HG02885 (cell line): ENCODE results near the gene SULT2A1.
"Not testable (repeated sequence)": the region's sequence is repeated elsewhere in the genome, so short reads cannot be mapped to it uniquely, and the experiment has no call there.

Experiments
- ATAC-seq: cut with Tn5 transposase; IDR thresholded peaks from one replicate; pipeline ENCODE4 v1.9.1; 2021; ENCODE audit warnings: mild to moderate bottlenecking; ENCODE audit not compliant: unreplicated experiment, poor library complexity

The SULT2A1 gene

GRCh38 chr19:47861630-47862029 is 24.5 kb downstream of the SULT2A1 start:
- ATAC-seq = no peak

DNA sequence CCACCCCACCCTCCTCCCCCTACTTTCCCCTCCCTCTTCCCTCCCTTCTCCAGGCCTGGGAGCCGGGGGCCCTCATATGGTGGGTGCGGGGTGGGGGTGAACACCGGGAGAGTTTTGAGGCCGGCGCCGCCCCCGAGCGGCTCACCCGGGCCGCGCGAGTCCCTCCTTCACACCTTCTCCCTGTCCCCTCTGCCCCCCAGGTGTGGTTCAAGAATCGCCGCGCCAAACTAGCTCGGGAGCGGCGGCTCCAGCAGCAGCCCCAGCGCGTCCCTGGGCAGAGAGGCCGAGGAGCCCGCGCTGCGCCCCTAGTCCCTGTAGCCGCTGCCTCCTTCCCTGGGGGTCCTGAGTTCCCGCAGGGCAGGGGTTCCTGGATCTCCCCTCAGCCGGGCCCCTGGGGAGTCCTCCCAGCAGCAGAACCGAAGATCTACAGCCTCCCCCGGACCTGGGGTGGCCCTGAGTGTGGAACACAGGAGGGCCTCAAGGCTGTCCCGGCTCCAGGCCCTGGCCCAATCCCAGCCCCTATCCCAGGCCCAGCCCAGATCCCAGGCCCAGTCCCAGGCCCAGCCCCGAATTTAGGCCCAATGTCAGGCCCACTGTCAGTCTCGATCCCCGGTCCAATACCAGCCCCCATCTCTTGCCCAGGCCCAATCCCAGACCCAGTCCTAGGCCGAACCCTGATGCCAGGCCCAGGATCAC is 25.4 kb downstream of the SULT2A1 start:
- ATAC-seq = no peak

DNA sequence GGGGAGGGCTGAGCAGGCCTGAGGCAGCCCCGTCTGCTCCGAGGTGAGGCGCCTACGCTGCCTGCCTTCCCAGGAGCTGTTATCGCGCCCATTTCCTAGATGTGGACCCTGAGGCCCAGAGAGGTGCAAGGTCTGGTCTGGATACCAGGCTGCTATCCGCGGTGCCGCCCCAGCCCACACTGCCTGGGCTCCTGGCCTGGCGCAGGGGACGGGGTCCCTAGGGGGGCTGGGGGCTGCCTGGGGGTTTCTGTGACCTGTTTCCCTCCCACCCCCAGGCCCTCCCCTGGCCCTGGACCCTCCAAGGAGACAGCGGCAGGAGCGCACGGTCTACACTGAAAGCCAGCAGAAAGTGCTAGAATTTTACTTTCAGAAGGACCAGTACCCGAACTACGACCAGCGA is 26.3 kb downstream of the SULT2A1 start:
- ATAC-seq = not testable (repeated sequence)

DNA sequence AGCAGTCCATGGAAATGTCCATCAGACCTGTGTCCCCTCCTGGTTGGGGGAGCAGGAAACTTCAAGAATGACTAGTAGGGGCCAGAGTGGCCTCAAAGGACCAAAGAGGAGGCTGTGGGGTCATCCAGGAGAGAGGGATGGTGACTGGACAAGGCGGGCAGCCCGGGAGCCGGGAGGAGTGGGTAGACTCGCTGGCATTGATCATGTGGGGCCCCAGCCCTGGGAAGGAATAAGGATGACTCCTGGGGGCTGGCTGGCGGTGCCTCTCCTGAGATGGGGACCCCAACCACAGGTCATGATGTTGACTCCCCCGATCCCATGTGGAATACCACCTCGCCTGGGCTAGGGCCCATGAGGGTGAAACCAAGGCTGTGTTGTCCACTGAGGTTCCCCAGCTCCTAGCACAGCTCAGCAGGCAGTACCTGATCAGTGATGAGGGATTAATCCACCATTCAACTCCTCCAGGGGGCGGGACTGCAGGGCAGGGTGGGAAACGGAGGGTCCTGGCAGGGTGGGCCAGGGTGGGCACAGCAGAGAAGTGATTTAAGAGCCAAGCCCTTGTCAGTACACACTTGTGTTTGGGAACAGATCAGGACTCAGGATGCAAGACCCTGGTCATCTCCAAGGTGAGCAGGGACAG is 27.3 kb downstream of the SULT2A1 start, which contains the start of gene TPRX2:
Gene TPRX2 (plus strand): TSS at position 590 of the 640 bp plus-strand sequence. CDS start 12 bp downstream, at position 602.
- not testable (repeated sequence) for ATAC-seq

DNA sequence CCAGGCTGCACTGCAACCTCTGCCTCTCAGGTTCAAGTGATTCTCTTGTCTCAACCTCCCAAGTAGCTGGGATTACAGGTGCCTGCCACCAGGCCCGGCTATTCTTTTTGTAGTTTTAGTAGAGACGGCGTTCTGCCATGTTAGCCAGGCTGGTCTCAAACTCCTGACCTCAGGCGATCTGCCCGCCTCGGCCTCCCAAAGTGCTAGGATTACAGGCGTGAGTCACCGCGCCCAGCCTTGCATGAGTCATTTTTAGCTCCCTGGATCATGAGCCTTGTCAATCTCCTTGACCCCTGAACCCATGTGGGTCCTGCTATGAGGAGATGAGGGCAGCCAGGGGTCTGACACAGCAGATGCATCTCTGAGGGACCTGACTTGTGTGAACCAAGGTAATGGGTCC is 27.9 kb downstream of the SULT2A1 start:
- ATAC-seq = not testable (repeated sequence)

DNA sequence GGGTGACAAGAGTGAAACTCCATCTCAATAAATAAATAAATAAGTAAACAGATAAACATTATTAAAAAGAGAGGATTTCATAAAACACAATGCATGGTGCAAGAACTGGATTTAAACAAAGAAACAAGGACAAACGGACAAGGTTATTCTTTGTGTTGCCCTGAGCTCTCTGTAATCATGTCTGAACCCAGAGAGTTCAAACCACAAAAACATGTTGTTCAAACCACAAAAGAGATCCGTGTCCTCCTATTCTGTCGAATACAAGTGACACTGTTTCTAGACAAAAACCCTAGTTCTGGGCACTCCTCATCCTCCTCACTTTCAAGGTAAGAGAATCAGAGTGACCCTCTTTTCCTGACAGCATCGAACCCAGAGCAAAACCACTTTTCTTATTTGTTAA is 31.7 kb downstream of the SULT2A1 start:
- no peak for ATAC-seq

GRCh38 chr19:47853003-47853402 is 33.1 kb downstream of the SULT2A1 start:
- no peak for ATAC-seq

- no peak for ATAC-seq
These were observed 37.2 kb downstream of the SULT2A1 start for GRCh38 chr19:47848823-47849473.

GRCh38 chr19:47848425-47848822 is 37.7 kb downstream of the SULT2A1 start:
- ATAC-seq = no peak

GRCh38 chr19:47842941-47843340 is 43.2 kb downstream of the SULT2A1 start:
- no peak for ATAC-seq

DNA sequence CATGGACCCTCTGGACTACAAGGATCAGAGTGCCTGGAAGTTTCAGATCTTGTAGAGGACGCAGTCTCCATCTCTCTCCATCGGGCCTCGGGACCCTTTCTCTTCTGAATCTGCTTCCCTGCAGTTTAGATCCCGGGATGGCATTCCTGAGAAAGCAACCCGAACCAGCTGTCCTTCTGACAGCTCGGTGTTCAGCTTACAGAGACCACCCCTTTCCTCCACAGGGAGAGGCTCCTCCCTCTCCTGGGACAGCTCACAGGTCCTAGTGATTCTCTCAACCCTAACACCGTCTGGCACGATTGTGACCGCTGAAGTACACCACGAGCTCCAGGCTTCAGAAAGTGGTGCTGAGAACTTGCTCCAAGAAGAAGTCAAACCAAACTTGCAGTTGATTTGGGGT is 46.2 kb downstream of the SULT2A1 start:
- ATAC-seq = no peak

DNA sequence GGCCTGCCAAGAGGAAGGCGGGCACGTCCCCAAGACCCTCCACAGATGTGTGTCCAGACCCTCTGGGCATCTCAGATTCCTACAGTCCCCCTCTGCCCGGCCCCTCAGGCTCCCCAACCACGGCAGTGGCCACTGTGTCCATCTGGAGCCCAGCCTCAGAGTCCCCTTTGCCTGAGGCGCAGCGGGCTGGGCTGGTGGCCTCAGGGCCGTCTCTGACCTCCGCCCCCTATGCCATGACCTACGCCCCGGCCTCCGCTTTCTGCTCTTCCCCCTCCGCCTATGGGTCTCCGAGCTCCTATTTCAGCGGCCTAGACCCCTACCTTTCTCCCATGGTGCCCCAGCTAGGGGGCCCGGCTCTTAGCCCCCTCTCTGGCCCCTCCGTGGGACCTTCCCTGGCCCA is 46.7 kb downstream of the SULT2A1 start:
- no peak for ATAC-seq

DNA sequence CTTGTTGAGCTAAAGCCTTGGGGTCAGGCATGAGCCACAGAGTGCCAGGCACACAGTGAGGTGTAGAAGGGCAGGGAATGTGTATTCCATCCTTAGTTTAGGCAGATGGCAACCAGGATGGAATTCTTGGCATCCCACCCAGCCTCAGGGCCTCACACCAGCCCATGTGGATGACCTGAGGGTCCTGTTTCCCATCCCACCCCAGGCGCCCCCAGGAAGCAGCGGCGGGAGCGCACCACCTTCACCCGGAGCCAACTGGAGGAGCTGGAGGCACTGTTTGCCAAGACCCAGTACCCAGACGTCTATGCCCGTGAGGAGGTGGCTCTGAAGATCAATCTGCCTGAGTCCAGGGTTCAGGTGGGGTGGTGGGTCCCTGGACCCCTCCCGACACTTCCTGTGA is 50.1 kb downstream of the SULT2A1 start:
- ATAC-seq = no peak

DNA sequence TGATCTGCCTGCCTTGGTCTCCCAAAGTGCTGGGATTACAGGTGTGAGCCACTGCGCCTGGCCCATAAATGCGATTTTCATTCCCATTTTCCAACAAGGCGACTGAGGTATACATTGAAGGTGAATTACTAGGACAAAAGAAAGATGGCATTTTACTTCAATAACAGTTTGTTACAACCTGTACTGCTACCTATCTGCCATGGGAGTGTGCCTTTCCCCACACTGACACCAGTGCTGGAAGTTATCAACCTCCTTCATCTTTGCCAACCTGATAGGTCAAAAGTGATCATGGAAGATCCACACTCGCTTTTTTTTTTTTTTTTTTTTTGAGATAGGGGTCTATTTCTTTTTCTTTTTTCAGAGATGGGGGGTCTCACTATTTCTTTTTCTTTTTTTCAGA is 53.4 kb downstream of the SULT2A1 start:
- no peak for ATAC-seq

- ATAC-seq = no peak
These were observed 59.3 kb downstream of the SULT2A1 start for GRCh38 chr19:47826800-47827199.

DNA sequence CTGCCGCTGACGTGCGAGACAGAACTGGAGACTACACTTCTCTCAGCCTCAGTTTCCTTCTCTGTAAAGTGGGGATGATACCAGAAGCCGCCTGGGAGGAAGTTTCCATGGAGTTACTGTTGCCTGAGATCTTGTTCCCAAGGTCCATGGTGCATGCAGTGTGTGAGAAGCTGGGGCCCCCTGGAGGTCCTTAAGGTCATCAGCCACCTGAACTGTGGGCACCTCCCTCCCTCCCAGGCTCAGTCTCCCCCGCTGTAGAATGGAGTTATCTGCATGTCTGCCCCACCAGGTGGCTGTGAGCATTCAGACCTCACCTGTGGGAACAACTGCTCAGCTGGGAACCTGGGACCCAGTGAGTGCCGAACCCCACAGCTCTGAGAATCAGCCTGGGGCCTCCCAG is 61.7 kb downstream of the SULT2A1 start:
- no peak for ATAC-seq

- ATAC-seq = no peak
These were observed 64.6 kb downstream of the SULT2A1 start, which contains the start of gene CRX for GRCh38 chr19:47821460-47822020. CRX (plus strand) TSS chr19:47821937; CDS start chr19:47834444, 12,507 bp downstream.
